ENCODE measurements around the gene TMEM231.

DNA sequence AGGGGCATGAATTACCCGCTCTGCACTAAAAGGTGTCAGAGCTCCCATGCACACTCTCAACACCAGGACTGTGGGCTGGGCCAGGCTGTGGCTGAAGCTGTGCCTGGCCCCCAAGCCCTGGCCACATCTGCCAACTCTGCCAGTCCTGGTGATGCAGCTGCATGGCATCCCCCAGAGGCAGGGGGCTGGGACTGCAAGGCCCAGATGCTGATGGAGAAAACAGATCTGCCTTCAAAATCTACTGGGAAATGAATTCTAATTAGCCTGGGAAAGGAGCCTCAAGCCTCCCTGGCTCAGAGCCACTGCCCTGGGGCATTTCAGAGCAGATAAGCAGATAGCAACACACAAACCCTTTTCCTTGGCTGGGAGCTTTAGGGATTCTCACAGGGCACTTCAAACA, 64.2 kb downstream of the TMEM231 start:
- TF ChIP-seq, protein P1, sequence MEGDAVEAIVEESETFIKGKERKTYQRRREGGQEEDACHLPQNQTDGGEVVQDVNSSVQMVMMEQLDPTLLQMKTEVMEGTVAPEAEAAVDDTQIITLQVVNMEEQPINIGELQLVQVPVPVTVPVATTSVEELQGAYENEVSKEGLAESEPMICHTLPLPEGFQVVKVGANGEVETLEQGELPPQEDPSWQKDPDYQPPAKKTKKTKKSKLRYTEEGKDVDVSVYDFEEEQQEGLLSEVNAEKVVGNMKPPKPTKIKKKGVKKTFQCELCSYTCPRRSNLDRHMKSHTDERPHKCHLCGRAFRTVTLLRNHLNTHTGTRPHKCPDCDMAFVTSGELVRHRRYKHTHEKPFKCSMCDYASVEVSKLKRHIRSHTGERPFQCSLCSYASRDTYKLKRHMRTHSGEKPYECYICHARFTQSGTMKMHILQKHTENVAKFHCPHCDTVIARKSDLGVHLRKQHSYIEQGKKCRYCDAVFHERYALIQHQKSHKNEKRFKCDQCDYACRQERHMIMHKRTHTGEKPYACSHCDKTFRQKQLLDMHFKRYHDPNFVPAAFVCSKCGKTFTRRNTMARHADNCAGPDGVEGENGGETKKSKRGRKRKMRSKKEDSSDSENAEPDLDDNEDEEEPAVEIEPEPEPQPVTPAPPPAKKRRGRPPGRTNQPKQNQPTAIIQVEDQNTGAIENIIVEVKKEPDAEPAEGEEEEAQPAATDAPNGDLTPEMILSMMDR (IDR thresholded peaks at IDR 0.05), result no peak
- TF ChIP-seq POLR2AphosphoS5 (IDR thresholded peaks at IDR 0.05), result no peak
- TF ChIP-seq POLR2A (IDR thresholded peaks at IDR 0.05), result no peak
